K562 (cell line): ENCODE measurements around the gene BLOC1S3. TPM values are rescaled to one million over a fixed set of nuclear protein-coding genes. Genes with fewer than 3 reads are reported as not detected.

Source experiments
- CC2D1A ChIP-seq: fragments of 450-650 bp; IDR thresholded peaks from 2 replicates; pipeline ENCODE4 v1.6.1; 2017; ENCODE audit warnings: mild to moderate bottlenecking
- CHD4 ChIP-seq: fragments of 200-600 bp; sonication (generic); IDR thresholded peaks from 3 replicates; pipeline ENCODE4 v1.6.1; 2012; ENCODE audit warnings: low read depth, mild to moderate bottlenecking, mixed read lengths, low read length, inconsistent platforms; ENCODE audit not compliant: insufficient read depth, insufficient replicate concordance, poor library complexity, severe bottlenecking
- HINFP ChIP-seq: fragments of 450-650 bp; conservative IDR thresholded peaks from 2 replicates; pipeline ENCODE4 v1.6.1; 2016; ENCODE audit warnings: missing genetic modification characterization, low read depth, mild to moderate bottlenecking, control low read depth, missing compliant biosample characterization
- HNRNPLL ChIP-seq: fragments of 200-400 bp; formaldehyde crosslinking; IDR thresholded peaks from 2 replicates; pipeline ENCODE4 v1.6.1; 2017; ENCODE audit warnings: low read length, low read depth, mild to moderate bottlenecking; ENCODE audit not compliant: poor library complexity, severe bottlenecking
- JUND ChIP-seq, 2 experiments: IDR thresholded peaks; 2 replicates in 1 of 2; 3 replicates in 1 of 2; pipeline ENCODE4 v1.6.1; 2011; ENCODE audit warnings: borderline replicate concordance in 2 of 2, low read depth in 2 of 2, low read length in 2 of 2, improper control_type of control experiment in 1 of 2, missing biosample characterization in 1 of 2, missing genetic modification characterization in 1 of 2, missing genetic modification reagents in 1 of 2
- MAFK ChIP-seq: IDR thresholded peaks from 2 replicates; pipeline ENCODE4 v1.6.1; 2011; ENCODE audit warnings: low read length, improper control_type of control experiment
- ZBTB40 ChIP-seq, 2 experiments: fragments of 450-650 bp in 1 of 2; sonication (generic) in 1 of 2; formaldehyde crosslinking in 1 of 2; IDR thresholded peaks; 2 replicates each; pipeline versions ENCODE4 v1.7.1 to v1.9.0; 2016 to 2022; ENCODE audit warnings: inconsistent platforms in 1 of 2, mild to moderate bottlenecking in 1 of 2, missing genetic modification reagents in 1 of 2
- ZFP36 ChIP-seq: fragments of 150-350 bp; IDR thresholded peaks from 2 replicates; pipeline ENCODE4 v1.6.1; 2018; ENCODE audit warnings: low read length, low read depth; ENCODE audit not compliant: partially characterized antibody
- ZNF398 ChIP-seq: fragments of 250-450 bp; sonication (Bioruptor Pico); IDR thresholded peaks from 2 replicates; pipeline ENCODE4 v1.8.0; 2021; ENCODE audit warnings: moderate library complexity, mild to moderate bottlenecking, inconsistent platforms
- ZNF408 ChIP-seq: fragments of 250-450 bp; sonication (Bioruptor Pico); IDR thresholded peaks from 2 replicates; pipeline ENCODE4 v1.4.0; 2020; ENCODE audit warnings: low read depth, mild to moderate bottlenecking, moderate library complexity
- ZNF41 ChIP-seq: fragments of 250-450 bp; sonication (Bioruptor Pico); conservative IDR thresholded peaks from 2 replicates; pipeline ENCODE4 v1.4.0; 2020; ENCODE audit warnings: mild to moderate bottlenecking
- ZZZ3 ChIP-seq: fragments of 450-650 bp; IDR thresholded peaks from 2 replicates; pipeline ENCODE4 v1.6.1; 2016; ENCODE audit warnings: antibody characterized with exemption, mild to moderate bottlenecking, moderate library complexity
- polyA plus RNA-seq, 8 experiments: library from polyadenylated mRNA; depleted of rRNA in 4 of 8; stranded (reverse) in 5 of 8; unstranded in 3 of 8; fragments of >200 nt; fragmentation: Nextera tagmentation in 2 of 8; fragmentation: Illumina TruSeq in 1 of 8; extraction: Ambion mirVana in 2 of 8; extraction: Trizol in 1 of 8; gene quantifications; 2 replicates each; pipeline versions ENCODE4 v1.2.1 to v1.2.3, GENCODE V29; 2011 to 2014; ENCODE audit warnings: inconsistent platforms in 1 of 8, missing spikeins in 1 of 8
- total RNA-seq, 7 experiments: library from RNA; depleted of rRNA in 6 of 7; stranded (reverse); fragments of >200 nt in 6 of 7; fragmentation: Illumina TruSeq in 2 of 7; extraction: Trizol in 2 of 7; gene quantifications; 2 replicates each; pipeline versions ENCODE4 v1.2.1 to v1.2.3, GENCODE V29; 2011 to 2021; ENCODE audit warnings: low replicate concordance in 1 of 7

BLOC1S3 gene
- total and polyA plus RNA-seq, 9 of the 15 experiments (the other 6 are each of a cell fraction or from before 2014, with no cell fraction given), result 3.9 to 20.2 (median 10.4) TPM

- TF ChIP-seq ZBTB40 (IDR thresholded peaks at IDR 0.05) (no peak), ZBTB40 (CRISPR knock-in tag; IDR thresholded peaks at IDR 0.05) (no peak), HNRNPLL (peak; percentile 80), JUND (IDR thresholded peaks at IDR 0.05; ENCODE audit: borderline replicate concordance, low read depth, low read length) (peak; percentile 43), JUND (tag; IDR thresholded peaks at IDR 0.05; ENCODE audit: borderline replicate concordance, low read depth, low read length) (no peak; the same call in 2 of the 3 replicates), ZFP36 (no peak), ZNF41 (CRISPR knock-in tag) (no peak), HINFP (tag) (no peak), ZNF408 (CRISPR knock-in tag) (no peak), CC2D1A (no peak), CHD4 (no peak), ZNF398 (no peak), ZZZ3 (no peak), MAFK (no peak)
Observed at GRCh38 chr19:45179072-45179891, 698 bp downstream of the BLOC1S3 start (continued).
